HCT116 (cell line): ENCODE measurements around the gene TTC38. TPM values are rescaled to one million over a fixed set of nuclear protein-coding genes. Genes with fewer than 3 reads are reported as not detected.

Experiments
- ATAC-seq: fragments of 200-7000 bp; cut with Tn5 transposase; 2 replicates; pipeline ENCODE4 v1.9.1; 2020; ENCODE audit warnings: mild to moderate bottlenecking, moderate library complexity
- BruUV-seq: library from RNA; stranded (reverse); fragments of 400-500 nt; replicated peaks from 2 replicates; lab custom pipeline; 2021; lab: Mats Ljungman, UMichigan
- CTCF ChIA-PET: fragments of 300-600 bp; sonication (Branson Sonifier 250); formaldehyde crosslinking; loops from one replicate; lab custom pipeline; 2021; ENCODE audit warnings: antibody characterized with exemption; lab: Charles Lee
- POLR2A ChIA-PET: fragments of 300-600, 350-600 bp; sonication (Branson Sonifier 250); formaldehyde crosslinking; loops from one replicate; lab custom pipeline; 2021; ENCODE audit warnings: antibody characterized with exemption; lab: Charles Lee
- RAD21 ChIA-PET, 2 experiments: fragments of 300-600 bp; sonication (Branson Sonifier 250); formaldehyde crosslinking; loops; one replicate each; lab custom pipeline; 2023; ENCODE audit warnings: low total read pairs in 2 of 2; ENCODE audit not compliant: uncharacterized antibody in 2 of 2, unreplicated experiment in 2 of 2, low non-redundant PET in 1 of 2; lab: Charles Lee
- DNase-seq: peaks from one replicate; pipeline ENCODE4 v3.0.0-alpha.2; 2010; ENCODE audit warnings: low read depth, low spot score
- H2AFZ ChIP-seq: fragments of 200-600 bp; shearing (Covaris generic), sonication (generic); 2 replicates; pipeline ENCODE4 v1.6.1; 2017; ENCODE audit warnings: low read depth, mixed run types, mixed read lengths, antibody characterized with exemption, low read length; ENCODE audit not compliant: poor library complexity, severe bottlenecking
- H3K27ac ChIP-seq: 2 replicates; pipeline ENCODE4 v1.5.1; 2012; ENCODE audit warnings: low read depth, low read length
- H3K27me3 ChIP-seq: fragments of 200-600 bp; sonication (generic); 2 replicates; pipeline ENCODE4 v1.6.1; 2016; ENCODE audit warnings: mixed run types, low read length, mixed read lengths; ENCODE audit not compliant: insufficient read depth
- H3K36me3 ChIP-seq, 2 experiments: fragments of 200-500 bp in 1 of 2; fragments of 200-600 bp in 1 of 2; sonication (Bioruptor generic) in 1 of 2; sonication (generic) in 1 of 2; 2 replicates each; pipeline versions ENCODE4 v1.5.1 to v1.6.1; 2014 to 2016; ENCODE audit warnings: low read length in 2 of 2, inconsistent platforms in 1 of 2, mixed read lengths in 1 of 2, mixed run types in 1 of 2; ENCODE audit not compliant: insufficient read depth in 2 of 2, control insufficient read depth in 1 of 2
- H3K4me1 ChIP-seq, 2 experiments: fragments of 200-600 bp in 1 of 2; sonication (generic) in 1 of 2; 2 replicates each; pipeline versions ENCODE4 v1.5.1 to v1.6.1; 2012 to 2017; ENCODE audit warnings: low read length in 2 of 2, inconsistent platforms in 1 of 2, mild to moderate bottlenecking in 1 of 2, mixed read lengths in 1 of 2, mixed run types in 1 of 2, moderate library complexity in 1 of 2; ENCODE audit not compliant: insufficient read depth in 2 of 2, control insufficient read depth in 1 of 2
- H3K4me2 ChIP-seq: fragments of 200-600 bp; sonication (generic); 2 replicates; pipeline ENCODE4 v1.6.1; 2017; ENCODE audit warnings: mixed run types, low read length, mixed read lengths
- H3K4me3 ChIP-seq, 2 experiments: fragments of 200-600 bp in 1 of 2; sonication (generic) in 1 of 2; replicated peaks in 1 of 2; 2 replicates each; pipeline ENCODE4 v1.5.1; 2011 to 2016; ENCODE audit warnings: low read length in 2 of 2, control low read depth in 1 of 2, low read depth in 1 of 2, mild to moderate bottlenecking in 1 of 2, mixed read lengths in 1 of 2, mixed run types in 1 of 2
- H3K79me2 ChIP-seq: fragments of 200-600 bp; sonication (generic); 2 replicates; pipeline ENCODE4 v1.6.1; 2017; ENCODE audit warnings: mild to moderate bottlenecking, mixed run types, low read length, moderate library complexity, mixed read lengths; ENCODE audit not compliant: insufficient read depth
- H3K9ac ChIP-seq: fragments of 200-600 bp; sonication (generic); 2 replicates; pipeline ENCODE4 v1.6.1; 2016; ENCODE audit warnings: low read length, mixed read lengths
- H3K9me2 ChIP-seq: fragments of 200-600 bp; sonication (generic), shearing (Covaris generic); 2 replicates; pipeline ENCODE4 v1.6.1; 2017; ENCODE audit warnings: mixed run types, mild to moderate bottlenecking, moderate library complexity; ENCODE audit not compliant: insufficient read depth
- H3K9me3 ChIP-seq, 2 experiments: fragments of 200-500 bp in 1 of 2; fragments of 200-600 bp in 1 of 2; sonication (Bioruptor generic) in 1 of 2; sonication (generic) in 1 of 2; 2 replicates each; pipeline ENCODE4 v1.6.1; 2014 to 2017; ENCODE audit warnings: low read length in 2 of 2, mixed read lengths in 2 of 2, inconsistent platforms in 1 of 2, low read depth in 1 of 2, mild to moderate bottlenecking in 1 of 2, mixed run types in 1 of 2, moderate library complexity in 1 of 2; ENCODE audit not compliant: control insufficient read depth in 1 of 2, insufficient read depth in 1 of 2
- H4K20me1 ChIP-seq: fragments of 200-600 bp; sonication (generic), shearing (Covaris generic); 2 replicates; pipeline ENCODE4 v1.6.1; 2017; ENCODE audit warnings: mixed run types, mild to moderate bottlenecking, moderate library complexity; ENCODE audit not compliant: insufficient read depth
- POLR2AphosphoS5 ChIP-seq: IDR thresholded peaks from 2 replicates; pipeline ENCODE4 v1.6.1; 2011; ENCODE audit warnings: mild to moderate bottlenecking, low read depth, low read length, moderate library complexity
- SIN3A ChIP-seq: IDR thresholded peaks from 2 replicates; pipeline ENCODE4 v1.6.1; 2012; ENCODE audit warnings: low read depth
- TCF7L2 ChIP-seq: IDR thresholded peaks from 2 replicates; pipeline ENCODE4 v1.7.0; 2011; ENCODE audit warnings: borderline replicate concordance, inconsistent platforms; ENCODE audit not compliant: insufficient read depth, insufficient read length; ENCODE audit errors: extremely low read depth
- intact Hi-C: fragments of 100-400 bp; cut with micrococcal nuclease; formaldehyde crosslinking; loops from 2 replicates; pipeline ENCODE4 v1.10.0; 2022
- total RNA-seq: library from RNA; stranded (reverse); gene quantifications from one replicate; pipeline ENCODE4 v1.2.1, GENCODE V29; 2021; ENCODE audit not compliant: unreplicated experiment
- TF ChIP-seq, protein P1 (sequence below): IDR thresholded peaks from 2 replicates; pipeline ENCODE4 v1.6.1; 2012; ENCODE audit warnings: low read depth

Gene TTC38
- total RNA-seq, 1 experiment from 2014 or later = 22.9 TPM

DNA sequence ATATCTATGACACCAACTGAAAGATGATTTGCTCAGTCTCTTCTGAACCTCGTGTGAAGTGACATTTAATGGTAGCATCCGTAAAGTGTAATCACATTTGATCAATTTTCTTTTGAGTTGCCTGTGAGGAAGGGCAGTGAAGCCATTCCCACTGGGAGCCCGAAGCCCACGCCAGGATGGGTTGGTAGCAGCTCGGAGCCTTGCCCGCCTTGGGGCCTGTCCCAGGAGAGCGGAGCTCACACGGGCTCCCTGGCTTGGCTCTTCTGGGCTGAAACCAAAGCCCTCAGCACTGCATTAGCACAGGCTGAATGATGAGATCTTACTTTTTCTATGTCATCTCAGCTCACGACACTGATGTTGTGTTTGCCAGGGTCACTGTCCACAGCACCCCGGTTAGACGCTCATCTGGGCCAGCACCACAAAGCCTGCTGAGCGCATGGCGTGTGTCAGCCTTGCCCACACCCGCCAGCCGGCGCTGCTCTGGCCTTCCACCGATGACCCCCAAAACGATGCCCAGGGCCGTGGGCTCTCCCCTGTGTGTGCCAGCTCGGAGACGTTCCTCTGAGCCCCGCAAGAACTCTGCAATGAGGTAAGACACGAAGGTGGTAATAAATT is 58.4 kb downstream of the TTC38 start:
- Histone ChIP-seq H3K9me2 (no peaks in the 10 kb centered on the region), H3K79me2 (no peaks in the 10 kb centered on the region), H3K9ac (no peak overlapping the region), H3K27me3 (no peaks in the 10 kb centered on the region), H3K9me3 (no peaks in the 10 kb centered on the region), H4K20me1 (no peaks in the 10 kb centered on the region), H3K36me3 (peaks cover 37 to 39% of the 10 kb centered on the region in 2 experiments; a peak in 3 of 4 replicates), H3K4me2 (no peak overlapping the region), H3K4me1 (no peaks in the 10 kb centered on the region), H3K27ac (no peak overlapping the region), H3K4me3 (no peak overlapping the region), H2AFZ (no peak overlapping the region)
- DNase-seq (no peak), ATAC-seq (no peak)
- ChIA-PET RAD21 (no interaction called here), CTCF (no interaction called here), POLR2A (interaction anchor here (1.2 kb wide), 1 partner anchor 10 kb away, joined by 6 read pairs; the partner anchor contains the start of gene TRMU)
- no TSS peak for BruUV-seq
- intact Hi-C loops = no loop called here
- no peak for TF ChIP-seq POLR2AphosphoS5
- TF ChIP-seq, protein P1, sequence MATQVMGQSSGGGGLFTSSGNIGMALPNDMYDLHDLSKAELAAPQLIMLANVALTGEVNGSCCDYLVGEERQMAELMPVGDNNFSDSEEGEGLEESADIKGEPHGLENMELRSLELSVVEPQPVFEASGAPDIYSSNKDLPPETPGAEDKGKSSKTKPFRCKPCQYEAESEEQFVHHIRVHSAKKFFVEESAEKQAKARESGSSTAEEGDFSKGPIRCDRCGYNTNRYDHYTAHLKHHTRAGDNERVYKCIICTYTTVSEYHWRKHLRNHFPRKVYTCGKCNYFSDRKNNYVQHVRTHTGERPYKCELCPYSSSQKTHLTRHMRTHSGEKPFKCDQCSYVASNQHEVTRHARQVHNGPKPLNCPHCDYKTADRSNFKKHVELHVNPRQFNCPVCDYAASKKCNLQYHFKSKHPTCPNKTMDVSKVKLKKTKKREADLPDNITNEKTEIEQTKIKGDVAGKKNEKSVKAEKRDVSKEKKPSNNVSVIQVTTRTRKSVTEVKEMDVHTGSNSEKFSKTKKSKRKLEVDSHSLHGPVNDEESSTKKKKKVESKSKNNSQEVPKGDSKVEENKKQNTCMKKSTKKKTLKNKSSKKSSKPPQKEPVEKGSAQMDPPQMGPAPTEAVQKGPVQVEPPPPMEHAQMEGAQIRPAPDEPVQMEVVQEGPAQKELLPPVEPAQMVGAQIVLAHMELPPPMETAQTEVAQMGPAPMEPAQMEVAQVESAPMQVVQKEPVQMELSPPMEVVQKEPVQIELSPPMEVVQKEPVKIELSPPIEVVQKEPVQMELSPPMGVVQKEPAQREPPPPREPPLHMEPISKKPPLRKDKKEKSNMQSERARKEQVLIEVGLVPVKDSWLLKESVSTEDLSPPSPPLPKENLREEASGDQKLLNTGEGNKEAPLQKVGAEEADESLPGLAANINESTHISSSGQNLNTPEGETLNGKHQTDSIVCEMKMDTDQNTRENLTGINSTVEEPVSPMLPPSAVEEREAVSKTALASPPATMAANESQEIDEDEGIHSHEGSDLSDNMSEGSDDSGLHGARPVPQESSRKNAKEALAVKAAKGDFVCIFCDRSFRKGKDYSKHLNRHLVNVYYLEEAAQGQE = no peak
- no peak for TF ChIP-seq TCF7L2
- TF ChIP-seq SIN3A = no peak
